HG03175 (cell line): Measurements from ENCODE around the gene LYST.

Experiments
- ATAC-seq: cut with Tn5 transposase; IDR thresholded peaks from one replicate; pipeline ENCODE4 v1.9.1; 2021; ENCODE audit warnings: mild to moderate bottlenecking, moderate library complexity; ENCODE audit not compliant: unreplicated experiment

LYST gene

GRCh38 chr1:235888119-235888643, 21.5 kb upstream of the LYST start:
- peak; percentile 87 for ATAC-seq

DNA sequence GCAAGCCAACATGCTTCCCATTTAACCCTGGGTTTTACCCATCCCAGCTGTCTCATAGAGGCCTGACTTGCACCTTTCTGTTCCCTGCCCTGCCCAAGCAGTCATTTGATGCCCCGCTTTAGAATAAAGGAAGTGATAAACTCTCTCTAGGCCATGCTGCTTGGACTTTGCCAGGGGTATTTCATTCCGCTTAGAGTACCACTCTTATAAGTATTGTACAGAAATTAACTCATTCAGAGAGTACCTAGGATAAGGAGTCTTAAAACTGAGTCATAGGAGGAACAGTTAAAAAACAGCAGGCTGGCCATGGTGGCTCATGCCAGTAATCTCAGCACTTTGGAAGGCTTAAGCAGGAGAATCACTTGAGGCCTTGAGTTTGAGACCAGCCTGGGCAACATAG, 21.0 kb upstream of the LYST start:
- no peak for ATAC-seq

- no peak for ATAC-seq
These were observed 19.1 kb upstream of the LYST start for GRCh38 chr1:235885655-235886262.

GRCh38 chr1:235883261-235883927, 16.7 kb upstream of the LYST start:
- ATAC-seq: no peak

- ATAC-seq: no peak
These were observed 16.1 kb upstream of the LYST start for GRCh38 chr1:235882816-235883215.

DNA sequence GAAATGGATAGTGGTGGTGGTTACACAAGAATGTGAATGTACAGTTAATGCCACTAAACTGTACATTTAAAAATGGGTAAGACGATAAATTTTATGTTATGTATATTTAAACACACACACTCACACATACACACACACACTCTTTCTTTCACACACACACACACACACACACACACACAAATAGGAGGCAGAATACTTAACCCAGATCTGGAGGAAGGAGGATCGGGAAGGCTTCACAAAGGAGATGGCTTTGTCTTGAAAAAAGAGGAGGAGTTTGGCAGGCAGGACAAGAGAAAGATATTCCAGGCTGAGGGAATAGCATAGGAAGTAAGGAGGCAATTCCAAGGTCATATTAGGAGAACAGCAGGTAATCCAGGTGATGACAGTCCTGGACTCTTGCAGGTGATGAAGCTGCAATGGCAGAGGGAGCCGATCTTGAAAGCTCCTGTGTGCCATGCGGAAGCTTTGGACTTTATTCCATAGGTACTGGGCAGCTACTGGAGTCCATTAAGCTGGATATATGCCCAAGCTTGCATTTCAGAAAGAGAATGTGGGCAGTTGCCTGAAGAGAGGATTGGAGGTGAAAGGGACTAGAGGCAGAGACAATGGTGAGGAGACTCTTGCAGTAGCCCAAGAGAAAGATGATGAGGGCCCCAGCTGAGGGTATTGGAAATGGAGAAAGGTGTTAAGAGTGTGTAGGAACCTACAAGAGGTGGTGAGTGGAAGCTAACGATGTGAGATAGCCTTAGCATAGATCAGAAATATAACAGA, 15.4 kb upstream of the LYST start:
- ATAC-seq: no peak

- no peak for ATAC-seq
These were observed 11.5 kb upstream of the LYST start for GRCh38 chr1:235878082-235878811.

DNA sequence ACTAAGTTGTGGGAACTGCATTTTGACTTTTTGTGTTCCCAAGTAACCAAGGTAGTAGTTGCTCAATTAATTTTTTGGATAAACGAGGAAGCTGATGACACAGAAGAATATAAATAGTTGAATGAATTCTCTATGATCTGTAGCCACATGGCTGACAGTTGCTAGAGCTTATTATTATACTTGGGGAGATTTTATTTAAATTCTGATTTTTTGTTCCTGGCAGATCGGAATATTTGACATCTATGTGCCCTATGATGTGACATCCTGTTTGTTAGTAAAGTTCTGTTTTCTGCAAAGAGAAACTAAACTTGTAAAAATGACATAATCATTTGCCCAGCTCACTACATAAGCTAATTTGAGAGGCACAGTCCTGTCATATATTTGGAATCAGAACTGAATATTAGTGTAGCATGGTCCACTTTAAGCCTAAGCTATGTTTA, 9.7 kb upstream of the LYST start:
- ATAC-seq: peak; percentile 37

DNA sequence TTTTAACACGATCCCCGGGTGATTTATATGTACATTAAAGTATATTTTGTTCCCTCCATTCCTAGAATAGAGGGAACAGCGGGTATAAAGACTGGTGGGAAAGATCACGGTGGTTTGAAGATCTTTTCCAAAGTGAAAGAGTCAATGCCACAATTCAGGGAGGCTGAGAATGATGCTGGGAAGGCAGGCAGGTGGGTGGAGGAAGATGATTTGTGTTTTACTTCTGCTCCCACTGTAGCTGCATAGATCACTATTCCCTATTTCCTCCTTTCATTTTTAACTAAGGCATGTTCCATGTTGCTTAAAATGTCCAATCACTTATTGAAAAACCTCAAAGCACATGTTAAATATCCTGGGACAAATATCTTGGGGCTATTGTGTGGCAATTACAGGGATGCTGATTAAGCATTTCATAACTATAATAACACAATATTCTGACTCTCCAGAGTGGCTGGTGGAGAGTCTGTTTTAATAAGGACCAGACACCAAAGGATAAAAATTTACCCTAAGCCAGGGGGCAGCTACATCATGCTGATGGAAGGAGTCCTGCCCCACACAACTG, 8.4 kb upstream of the LYST start:
- ATAC-seq: no peak

GRCh38 chr1:235874261-235874660, 7.6 kb upstream of the LYST start:
- ATAC-seq: no peak

GRCh38 chr1:235873571-235873970, 6.9 kb upstream of the LYST start:
- no peak for ATAC-seq

DNA sequence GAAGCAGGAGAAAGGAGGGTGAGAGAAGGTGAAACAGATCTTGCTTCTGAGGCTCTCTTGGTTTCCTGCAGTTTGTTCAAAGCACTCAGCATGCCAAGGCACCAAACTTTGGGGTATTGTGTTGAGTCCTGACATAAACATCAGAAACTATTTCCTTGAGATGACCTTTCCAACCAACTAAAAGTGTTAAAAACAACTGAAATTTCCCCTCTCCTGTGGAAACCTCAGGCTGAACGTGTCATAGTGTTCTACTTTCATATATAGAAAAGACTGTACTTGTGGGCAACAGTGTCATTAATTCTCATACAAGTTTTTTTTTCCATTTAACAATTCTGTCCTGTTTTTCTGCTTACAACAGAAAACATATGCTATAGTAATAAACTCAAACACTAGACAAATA, 6.3 kb upstream of the LYST start:
- no peak for ATAC-seq

GRCh38 chr1:235872270-235872669, 5.6 kb upstream of the LYST start:
- no peak for ATAC-seq

- peak; percentile 37 for ATAC-seq
These were observed 1.3 kb upstream of the LYST start for GRCh38 chr1:235867903-235868469.

DNA sequence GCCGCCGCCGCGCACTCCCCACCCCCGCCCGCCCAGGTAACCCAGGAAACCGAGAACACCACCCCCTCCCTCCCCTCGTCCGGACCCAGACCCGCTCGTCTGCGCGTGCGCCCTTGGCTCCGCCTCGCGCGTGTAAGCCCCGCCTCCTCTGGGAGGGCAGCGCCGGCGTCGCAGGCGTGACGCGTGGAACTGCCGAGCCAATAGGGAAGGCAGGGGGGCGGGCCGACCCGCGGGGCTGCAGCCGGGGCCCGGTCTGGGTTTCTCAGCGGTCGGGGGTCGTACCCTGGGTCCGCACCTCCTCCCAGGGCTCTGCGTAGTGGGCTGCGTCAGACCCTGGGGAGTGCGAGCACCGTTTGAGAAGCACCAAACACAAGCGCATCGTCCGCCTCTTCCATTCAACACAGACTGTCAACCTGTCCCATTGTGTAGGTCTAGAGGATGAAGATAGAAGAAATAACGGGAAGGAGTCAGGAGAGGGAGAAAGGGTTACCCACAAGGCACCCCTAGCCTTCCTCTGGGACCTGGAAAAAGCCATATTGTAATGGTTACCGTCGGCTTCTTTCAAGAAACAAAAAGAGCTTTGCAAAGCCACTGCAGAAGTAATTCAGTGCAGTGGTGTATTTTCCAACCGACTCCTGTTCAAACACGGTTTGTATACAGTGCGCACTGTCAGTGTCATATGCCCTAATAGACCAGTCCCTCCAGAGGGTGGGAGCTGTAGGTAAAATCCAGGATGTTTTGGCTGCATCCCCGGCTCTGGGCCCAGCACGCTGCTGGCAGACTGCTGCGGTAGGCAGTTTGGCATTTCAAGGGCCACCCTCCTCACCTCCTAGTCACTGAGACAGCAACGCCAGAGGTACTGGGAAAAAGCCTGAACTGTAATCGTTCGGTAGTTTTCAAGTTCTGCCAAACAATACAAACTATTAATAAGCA, 473 bp upstream of the LYST start:
- ATAC-seq: peak; percentile 68

GRCh38 chr1:235865565-235866204, 1.0 kb downstream of the LYST start:
- peak; percentile 1 for ATAC-seq

DNA sequence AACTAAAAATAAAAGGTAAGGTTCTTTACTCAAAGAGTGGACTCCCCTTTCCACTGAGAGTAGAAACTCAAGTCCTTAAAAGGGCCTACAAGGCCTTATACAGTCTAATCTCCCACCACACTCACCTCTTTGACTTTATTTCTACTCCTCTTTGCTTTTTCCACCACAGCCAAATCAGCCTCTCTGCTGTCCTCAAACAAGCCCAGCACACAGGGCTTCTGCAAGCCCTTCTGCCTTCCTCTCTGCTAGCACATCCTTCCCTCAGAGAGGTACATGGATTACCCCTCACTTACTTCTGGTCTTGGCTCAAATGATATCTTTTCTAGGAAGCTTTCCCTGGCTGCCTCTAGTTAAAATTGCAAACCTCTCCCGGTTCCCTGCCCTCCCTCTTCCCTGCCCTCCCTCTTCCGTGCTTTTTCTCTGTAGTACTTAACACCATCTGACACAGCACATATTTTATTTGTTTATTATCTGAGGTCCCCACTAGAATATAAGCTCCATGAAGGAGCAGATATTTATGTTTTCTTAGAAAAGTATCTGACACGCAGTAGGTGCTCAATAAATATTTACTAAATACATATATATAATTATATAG, 1.7 kb downstream of the LYST start:
- no peak for ATAC-seq

- ATAC-seq: no peak
These were observed 2.2 kb downstream of the LYST start for GRCh38 chr1:235864469-235864868.

GRCh38 chr1:235863699-235864093, 3.0 kb downstream of the LYST start:
- ATAC-seq: no peak
